ENCODE measurements around the gene FARS2.

DNA sequence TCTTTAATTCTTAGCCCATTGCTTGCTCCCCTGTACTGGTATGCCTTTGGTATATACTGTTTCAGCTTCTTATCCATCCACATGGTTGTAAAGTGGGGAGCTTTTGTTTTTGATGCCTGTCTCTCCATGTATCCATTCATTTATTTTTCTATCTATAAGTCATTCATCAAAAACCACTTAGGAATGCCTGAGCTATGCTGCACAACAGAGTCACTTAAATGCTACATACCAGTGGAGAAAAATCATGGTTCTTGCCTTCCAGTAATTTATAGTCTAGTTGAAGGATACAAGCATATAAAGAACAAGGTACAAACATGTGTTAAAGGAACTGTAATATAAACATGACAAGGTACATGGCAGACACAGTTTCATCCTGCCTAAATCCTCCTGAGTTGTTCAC is 398.2 kb downstream of the FARS2 start:
- TF ChIP-seq, protein P1, sequence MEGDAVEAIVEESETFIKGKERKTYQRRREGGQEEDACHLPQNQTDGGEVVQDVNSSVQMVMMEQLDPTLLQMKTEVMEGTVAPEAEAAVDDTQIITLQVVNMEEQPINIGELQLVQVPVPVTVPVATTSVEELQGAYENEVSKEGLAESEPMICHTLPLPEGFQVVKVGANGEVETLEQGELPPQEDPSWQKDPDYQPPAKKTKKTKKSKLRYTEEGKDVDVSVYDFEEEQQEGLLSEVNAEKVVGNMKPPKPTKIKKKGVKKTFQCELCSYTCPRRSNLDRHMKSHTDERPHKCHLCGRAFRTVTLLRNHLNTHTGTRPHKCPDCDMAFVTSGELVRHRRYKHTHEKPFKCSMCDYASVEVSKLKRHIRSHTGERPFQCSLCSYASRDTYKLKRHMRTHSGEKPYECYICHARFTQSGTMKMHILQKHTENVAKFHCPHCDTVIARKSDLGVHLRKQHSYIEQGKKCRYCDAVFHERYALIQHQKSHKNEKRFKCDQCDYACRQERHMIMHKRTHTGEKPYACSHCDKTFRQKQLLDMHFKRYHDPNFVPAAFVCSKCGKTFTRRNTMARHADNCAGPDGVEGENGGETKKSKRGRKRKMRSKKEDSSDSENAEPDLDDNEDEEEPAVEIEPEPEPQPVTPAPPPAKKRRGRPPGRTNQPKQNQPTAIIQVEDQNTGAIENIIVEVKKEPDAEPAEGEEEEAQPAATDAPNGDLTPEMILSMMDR (IDR thresholded peaks at IDR 0.05), result no peak
- no peak for TF ChIP-seq POLR2A (IDR thresholded peaks at IDR 0.05)
